Liver (tissue), 9 donors: ENCODE data around the gene ARPP21. TPM values are rescaled to one million over a fixed set of nuclear protein-coding genes. Genes with fewer than 3 reads are reported as not detected.

Experiments used
- DNase-seq: peaks from one replicate; pipeline ENCODE4 v3.0.0-alpha.2; 2017; ENCODE audit warnings: low spot score
- H3K27ac ChIP-seq, 2 donors: one replicate each; pipeline ENCODE4 v1.7.0; 2013; ENCODE audit warnings: inconsistent platforms in 2 of 2, low read length in 2 of 2, control low read depth in 1 of 2, low read depth in 1 of 2, mild to moderate bottlenecking in 1 of 2
- H3K27me3 ChIP-seq, 4 donors: one replicate each; pipeline versions ENCODE4 v1.6.1 to v1.7.0; 2013; ENCODE audit warnings: low read length in 3 of 4, inconsistent platforms in 1 of 4, mild to moderate bottlenecking in 1 of 4, moderate library complexity in 1 of 4; ENCODE audit not compliant: control insufficient read depth in 4 of 4, insufficient read depth in 4 of 4
- H3K36me3 ChIP-seq, 4 donors: one replicate each; pipeline versions ENCODE4 v1.6.1 to v1.7.0; 2013; ENCODE audit warnings: low read length in 3 of 4, mild to moderate bottlenecking in 3 of 4, low read depth in 1 of 4, moderate library complexity in 1 of 4; ENCODE audit not compliant: control insufficient read depth in 4 of 4, insufficient read depth in 3 of 4
- H3K4me1 ChIP-seq, 4 donors: one replicate each; pipeline versions ENCODE4 v1.6.1 to v1.7.0; 2013; ENCODE audit warnings: low read length in 3 of 4, mild to moderate bottlenecking in 3 of 4, moderate library complexity in 1 of 4; ENCODE audit not compliant: control insufficient read depth in 4 of 4, insufficient read depth in 4 of 4
- H3K4me3 ChIP-seq, 3 donors: one replicate each; pipeline versions ENCODE4 v1.6.1 to v1.7.0; 2013; ENCODE audit warnings: low read length in 3 of 3, control low read depth in 1 of 3, low read depth in 1 of 3, mild to moderate bottlenecking in 1 of 3
- H3K9ac ChIP-seq, 2 donors: one replicate each; pipeline ENCODE4 v1.7.0; 2013; ENCODE audit warnings: low read length in 2 of 2, mild to moderate bottlenecking in 2 of 2, moderate library complexity in 2 of 2, control low read depth in 1 of 2, low read depth in 1 of 2
- H3K9me3 ChIP-seq, 4 donors: one replicate each; pipeline versions ENCODE4 v1.6.1 to v1.7.0; 2013; ENCODE audit warnings: low read length in 3 of 4; ENCODE audit not compliant: control insufficient read depth in 4 of 4
- CTCF ChIP-seq: fragments of 150-350 bp; IDR thresholded peaks from 2 replicates; pipeline ENCODE4 v1.5.1; 2017; ENCODE audit warnings: improper control_type of control experiment, low read depth, low read length; ENCODE audit not compliant: missing input control
- FOXA1 ChIP-seq: IDR thresholded peaks from 2 replicates; pipeline ENCODE4 v1.6.1; 2016; ENCODE audit warnings: antibody characterized with exemption
- FOXA2 ChIP-seq: IDR thresholded peaks from 2 replicates; pipeline ENCODE4 v1.6.1; 2016; ENCODE audit warnings: antibody characterized with exemption
- GABPA ChIP-seq, 2 donors: IDR thresholded peaks in 1 of 2; conservative IDR thresholded peaks in 1 of 2; 2 replicates each; pipeline ENCODE4 v1.6.1; 2016; ENCODE audit warnings: antibody characterized with exemption in 2 of 2, mild to moderate bottlenecking in 1 of 2, moderate library complexity in 1 of 2
- HNF4A ChIP-seq, 2 donors: conservative IDR thresholded peaks; 2 replicates each; pipeline ENCODE4 v1.6.1; 2016; ENCODE audit warnings: antibody characterized with exemption in 2 of 2, mild to moderate bottlenecking in 2 of 2
- HNF4G ChIP-seq: IDR thresholded peaks from 2 replicates; pipeline ENCODE4 v1.6.1; 2016; ENCODE audit warnings: antibody characterized with exemption
- REST ChIP-seq: IDR thresholded peaks from 2 replicates; pipeline ENCODE4 v1.6.1; 2016; ENCODE audit warnings: antibody characterized with exemption, mild to moderate bottlenecking
- SP1 ChIP-seq: IDR thresholded peaks from 2 replicates; pipeline ENCODE4 v1.6.1; 2018; ENCODE audit warnings: antibody characterized with exemption, mild to moderate bottlenecking
- YY1 ChIP-seq: IDR thresholded peaks from 2 replicates; pipeline ENCODE4 v1.6.1; 2016; ENCODE audit warnings: antibody characterized with exemption, mild to moderate bottlenecking
- WGBS: extraction: QIAGEN DNeasy Blood & Tissue Kit; methylation state at CpG from one replicate; pipeline ENCODE4 v1.1.7; 2013; 5-methylcytosine and 5-hydroxymethylcytosine counted together
- polyA plus RNA-seq, 2 donors: library from polyadenylated mRNA; stranded (reverse) in 1 of 2; unstranded in 1 of 2; fragments of 200-250 nt in 1 of 2; fragments of >200 nt in 1 of 2; fragmentation: Nextera tagmentation in 1 of 2; extraction: Ambion mirVana in 1 of 2; gene quantifications; one replicate each; pipeline versions ENCODE4 v1.2.1 to v1.2.3, GENCODE V29; 2013 to 2015
- total RNA-seq, 2 donors: library from RNA; depleted of rRNA; stranded (reverse); fragments of >200 nt; gene quantifications; one replicate each; pipeline ENCODE4 v1.2.3, GENCODE V29; 2014
- TF ChIP-seq, protein P1 (sequence below): IDR thresholded peaks from 2 replicates; pipeline ENCODE4 v1.6.1; 2016; ENCODE audit warnings: antibody characterized with exemption
- TF ChIP-seq, protein P2 (sequence below): IDR thresholded peaks from 2 replicates; pipeline ENCODE4 v1.6.1; 2016; ENCODE audit warnings: antibody characterized with exemption
- donor health status: healthy.
- donor health status: healthy.
- donor health status: healthy.
- donor health status: healthy.
- donor health status: healthy.

ARPP21 gene
- total and polyA plus RNA-seq, 4 donors, result 0.42 to 1.3 (median 0.66) TPM; not detected in 1

- TF ChIP-seq CTCF, result no peak
- TF ChIP-seq, protein P1, sequence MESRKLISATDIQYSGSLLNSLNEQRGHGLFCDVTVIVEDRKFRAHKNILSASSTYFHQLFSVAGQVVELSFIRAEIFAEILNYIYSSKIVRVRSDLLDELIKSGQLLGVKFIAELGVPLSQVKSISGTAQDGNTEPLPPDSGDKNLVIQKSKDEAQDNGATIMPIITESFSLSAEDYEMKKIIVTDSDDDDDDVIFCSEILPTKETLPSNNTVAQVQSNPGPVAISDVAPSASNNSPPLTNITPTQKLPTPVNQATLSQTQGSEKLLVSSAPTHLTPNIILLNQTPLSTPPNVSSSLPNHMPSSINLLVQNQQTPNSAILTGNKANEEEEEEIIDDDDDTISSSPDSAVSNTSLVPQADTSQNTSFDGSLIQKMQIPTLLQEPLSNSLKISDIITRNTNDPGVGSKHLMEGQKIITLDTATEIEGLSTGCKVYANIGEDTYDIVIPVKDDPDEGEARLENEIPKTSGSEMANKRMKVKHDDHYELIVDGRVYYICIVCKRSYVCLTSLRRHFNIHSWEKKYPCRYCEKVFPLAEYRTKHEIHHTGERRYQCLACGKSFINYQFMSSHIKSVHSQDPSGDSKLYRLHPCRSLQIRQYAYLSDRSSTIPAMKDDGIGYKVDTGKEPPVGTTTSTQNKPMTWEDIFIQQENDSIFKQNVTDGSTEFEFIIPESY, result no peak
Observed at GRCh38 chr3:35680866-35681650, 41.7 kb downstream of the ARPP21 start (continued).

- no peak overlapping the region for H3K9ac ChIP-seq
- H3K27ac ChIP-seq, result no peak overlapping the region
- H3K36me3 ChIP-seq, result no peaks in the 10 kb centered on the region
Observed at GRCh38 chr3:35685153-35685552, 45.8 kb downstream of the ARPP21 start.

DNA sequence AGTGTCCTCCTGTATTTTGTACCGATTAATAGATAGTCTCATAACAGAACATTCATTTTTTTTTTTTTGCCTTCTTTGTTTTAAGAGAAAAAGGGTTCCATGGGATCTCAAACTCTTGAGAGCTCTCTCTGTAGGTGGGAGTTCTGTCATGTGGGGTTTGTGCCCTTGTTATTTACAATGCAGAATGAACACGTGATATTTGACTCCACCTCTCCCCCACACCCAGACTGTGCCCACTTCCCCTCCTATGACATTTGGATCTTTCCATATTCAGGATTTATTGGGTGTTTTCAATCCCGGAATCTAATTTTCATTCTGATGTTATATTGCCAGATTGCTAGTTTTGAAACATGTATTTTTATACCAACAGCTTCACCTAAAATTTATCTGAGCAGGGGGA lies 49.5 kb downstream of the ARPP21 start:
- Histone ChIP-seq H3K9ac (no peak overlapping the region), H3K27me3 (no peaks in the 10 kb centered on the region), H3K4me1 (no peaks in the 10 kb centered on the region), H3K4me3 (no peak overlapping the region), H3K36me3 (no peaks in the 10 kb centered on the region), H3K9me3 (no peaks in the 10 kb centered on the region), H3K27ac (no peak overlapping the region)
- WGBS, result 84% methylated on average over 3 of the region's 3 CpGs
- DNase-seq, result no peak
- TF ChIP-seq FOXA1 (no peak), GABPA (IDR thresholded peaks at IDR 0.05 in 1 of 2, conservative IDR thresholded peaks at IDR 0.05 in 1 of 2) (no peak), YY1 (no peak), HNF4A (conservative IDR thresholded peaks at IDR 0.05) (no peak), FOXA2 (no peak), SP1 (no peak), HNF4G (no peak), CTCF (no peak)
- TF ChIP-seq, protein P2, sequence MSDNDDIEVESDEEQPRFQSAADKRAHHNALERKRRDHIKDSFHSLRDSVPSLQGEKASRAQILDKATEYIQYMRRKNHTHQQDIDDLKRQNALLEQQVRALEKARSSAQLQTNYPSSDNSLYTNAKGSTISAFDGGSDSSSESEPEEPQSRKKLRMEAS, result no peak

More at GRCh38 chr3:35685153-35685552, 45.8 kb downstream of the ARPP21 start:
- 97% methylated on average over 3 of the region's 3 CpGs for WGBS
- no peaks in the 10 kb centered on the region for H3K4me1 ChIP-seq
- no peaks in the 10 kb centered on the region for H3K9me3 ChIP-seq
- no peak for TF ChIP-seq SP1
- TF ChIP-seq HNF4G, result no peak
- TF ChIP-seq REST, result no peak
- H3K27me3 ChIP-seq, result peaks cover 0 to 2% (median 0%) of the 10 kb centered on the region in 4 donors
- DNase-seq, result no peak
- no peak overlapping the region for H3K4me3 ChIP-seq
